Mesendoderm (in vitro differentiated cells): ENCODE measurements around the gene PLPP4.

Source experiments
- DNase-seq: peaks from one replicate; pipeline ENCODE4 v3.0.0; 2013
- H2AK5ac ChIP-seq: 2 replicates; pipeline ENCODE4 v1.6.1; 2013; ENCODE audit warnings: low read length, inconsistent platforms
- H2BK120ac ChIP-seq: 2 replicates; pipeline ENCODE4 v1.6.1; 2013; ENCODE audit warnings: low read depth, mild to moderate bottlenecking, low read length, moderate library complexity, mixed read lengths
- H2BK15ac ChIP-seq: replicated peaks from 2 replicates; pipeline ENCODE4 v1.6.1; 2013; ENCODE audit warnings: low read depth, mild to moderate bottlenecking, moderate library complexity
- H2BK5ac ChIP-seq: 2 replicates; pipeline ENCODE4 v1.6.1; 2013; ENCODE audit warnings: low read length, inconsistent platforms
- H3K18ac ChIP-seq: 2 replicates; pipeline ENCODE4 v1.6.1; 2013; ENCODE audit warnings: mild to moderate bottlenecking, low read length, mixed read lengths
- H3K23ac ChIP-seq: one replicate; pipeline ENCODE4 v1.6.1; 2013; ENCODE audit warnings: low read length
- H3K27ac ChIP-seq: 2 replicates; pipeline ENCODE4 v1.5.1; 2013; ENCODE audit warnings: low read depth, mild to moderate bottlenecking, inconsistent platforms, low read length, moderate library complexity
- H3K27me3 ChIP-seq: 2 replicates; pipeline ENCODE4 v1.6.1; 2013; ENCODE audit warnings: low read length, control low read depth, mild to moderate bottlenecking, inconsistent platforms; ENCODE audit not compliant: insufficient read depth, poor library complexity
- H3K36me3 ChIP-seq: 2 replicates; pipeline ENCODE4 v1.6.1; 2013; ENCODE audit warnings: low read length, inconsistent platforms; ENCODE audit not compliant: control insufficient read depth, insufficient read depth
- H3K4ac ChIP-seq: one replicate; pipeline ENCODE4 v1.6.1; 2013; ENCODE audit warnings: low read depth, mild to moderate bottlenecking, low read length, moderate library complexity
- H3K4me1 ChIP-seq: 2 replicates; pipeline ENCODE4 v1.6.1; 2013; ENCODE audit warnings: low read depth, low read length, inconsistent platforms; ENCODE audit not compliant: control insufficient read depth
- H3K4me2 ChIP-seq: 2 replicates; pipeline ENCODE4 v1.6.1; 2013; ENCODE audit warnings: low read length
- H3K4me3 ChIP-seq: 2 replicates; pipeline ENCODE4 v1.5.1; 2013; ENCODE audit warnings: mild to moderate bottlenecking, low read length
- H3K56ac ChIP-seq: one replicate; pipeline ENCODE4 v1.6.1; 2013; ENCODE audit warnings: low read length
- H3K79me1 ChIP-seq: 2 replicates; pipeline ENCODE4 v1.6.1; 2013; ENCODE audit warnings: low read length, inconsistent platforms
- H3K79me2 ChIP-seq: 2 replicates; pipeline ENCODE4 v1.6.1; 2013; ENCODE audit warnings: mild to moderate bottlenecking, low read length; ENCODE audit not compliant: control insufficient read depth, insufficient read depth
- H3K9ac ChIP-seq: 2 replicates; pipeline ENCODE4 v1.6.1; 2013; ENCODE audit warnings: low read length, inconsistent platforms
- H4K5ac ChIP-seq: one replicate; pipeline ENCODE4 v1.6.1; 2013; ENCODE audit warnings: low read length
- H4K8ac ChIP-seq: one replicate; pipeline ENCODE4 v1.6.1; 2013; ENCODE audit warnings: low read depth, mild to moderate bottlenecking, control low read depth, low read length, moderate library complexity
- WGBS: extraction: QIAGEN DNeasy Blood & Tissue Kit; methylation state at CpG from one replicate; pipeline ENCODE4 v1.1.7; 2013; ENCODE audit warnings: low lambda C conversion rate, missing lambda C conversion rate; ENCODE audit not compliant: insufficient coverage; ENCODE audit errors: extremely low coverage; 5-methylcytosine and 5-hydroxymethylcytosine counted together

Gene PLPP4

DNA sequence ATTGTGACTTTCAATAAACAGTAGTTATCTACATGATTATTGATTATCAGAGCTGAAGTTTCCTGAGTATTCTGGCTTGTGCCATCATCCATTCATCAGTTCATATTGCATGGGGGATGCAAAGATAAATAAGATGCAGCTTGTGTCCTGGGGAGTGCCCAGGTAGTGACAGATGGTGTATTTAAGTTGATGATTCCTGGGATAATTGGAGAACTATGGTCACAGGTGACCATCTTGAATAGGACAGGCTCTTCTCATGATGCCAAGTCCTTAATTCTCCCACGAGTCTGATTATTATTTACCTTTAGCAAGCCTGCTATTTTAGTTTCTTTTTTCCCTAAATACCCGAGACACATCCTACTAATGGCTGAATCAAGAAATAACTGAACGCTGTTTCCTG lies 64.9 kb downstream of the PLPP4 start:
- Histone ChIP-seq H3K36me3 (no peaks in the 10 kb centered on the region), H3K4me1 (no peaks in the 10 kb centered on the region), H4K8ac (no peak overlapping the region), H3K18ac (no peak overlapping the region), H3K79me1 (no peaks in the 10 kb centered on the region), H2BK15ac (no peak overlapping the region), H3K4me2 (no peak overlapping the region), H2BK5ac (no peak overlapping the region), H3K9ac (no peak overlapping the region), H3K4ac (no peak overlapping the region), H3K27ac (no peak overlapping the region), H4K5ac (no peak overlapping the region), H3K27me3 (no peaks in the 10 kb centered on the region), H3K56ac (no peak overlapping the region), H3K4me3 (no peak overlapping the region), H2AK5ac (no peak overlapping the region), H2BK120ac (no peak overlapping the region), H3K23ac (no peak overlapping the region), H3K79me2 (no peaks in the 10 kb centered on the region)
- no CpG with 5 or more reads among the region's 3 CpGs for WGBS
- DNase-seq, result no peak

DNA sequence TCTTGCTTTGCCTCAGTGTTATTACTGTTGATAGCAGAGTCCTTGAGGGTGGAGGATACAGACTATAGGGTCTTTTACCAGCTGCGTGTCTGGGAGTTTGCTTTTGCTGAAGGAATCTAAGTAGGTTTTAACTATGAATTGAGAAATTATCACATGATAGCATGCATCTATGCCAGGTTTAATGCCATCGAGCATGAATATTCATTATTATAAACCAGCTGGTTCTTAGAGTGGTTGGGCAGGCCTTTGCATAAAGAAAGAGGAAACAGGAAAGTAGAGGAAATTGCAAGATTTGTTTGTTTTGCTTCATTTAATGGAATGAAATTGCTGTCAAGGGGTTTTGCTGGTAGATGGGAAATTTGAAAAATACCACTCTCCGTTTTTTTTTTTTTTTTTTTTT lies 70.7 kb downstream of the PLPP4 start:
- H4K5ac ChIP-seq, result no peak overlapping the region
- H3K56ac ChIP-seq, result no peak overlapping the region
- H3K36me3 ChIP-seq, result no peaks in the 10 kb centered on the region
- H3K9ac ChIP-seq, result no peak overlapping the region
- H2BK15ac ChIP-seq, result no peak overlapping the region
- H3K79me2 ChIP-seq, result no peaks in the 10 kb centered on the region
- no peak overlapping the region for H3K18ac ChIP-seq
- no peak for DNase-seq
- no peaks in the 10 kb centered on the region for H3K79me1 ChIP-seq
- H2BK120ac ChIP-seq, result no peak overlapping the region
- no peak overlapping the region for H3K27ac ChIP-seq
- no CpG with 5 or more reads among the region's 3 CpGs for WGBS
- no peak overlapping the region for H2AK5ac ChIP-seq
- H3K4me3 ChIP-seq, result no peak overlapping the region
- H3K4me2 ChIP-seq, result no peak overlapping the region
- H3K27me3 ChIP-seq, result no peaks in the 10 kb centered on the region
- H2BK5ac ChIP-seq, result no peak overlapping the region
- H4K8ac ChIP-seq, result no peak overlapping the region
- no peak overlapping the region for H3K4ac ChIP-seq
- H3K4me1 ChIP-seq, result no peaks in the 10 kb centered on the region
- H3K23ac ChIP-seq, result no peak overlapping the region

- no peak overlapping the region for H4K8ac ChIP-seq
- no peak overlapping the region for H2BK5ac ChIP-seq
- no peaks in the 10 kb centered on the region for H3K79me1 ChIP-seq
- H3K4me3 ChIP-seq, result no peak overlapping the region
- DNase-seq, result no peak
- H3K36me3 ChIP-seq, result no peaks in the 10 kb centered on the region
- no peak overlapping the region for H4K5ac ChIP-seq
- H3K9ac ChIP-seq, result no peak overlapping the region
- H3K23ac ChIP-seq, result no peak overlapping the region
- no peak overlapping the region for H3K27ac ChIP-seq
- no peak overlapping the region for H2AK5ac ChIP-seq
- H3K79me2 ChIP-seq, result no peaks in the 10 kb centered on the region
- H3K56ac ChIP-seq, result no peak overlapping the region
- H2BK15ac ChIP-seq, result no peak overlapping the region
- no peaks in the 10 kb centered on the region for H3K4me1 ChIP-seq
- H3K4me2 ChIP-seq, result no peak overlapping the region
- no peak overlapping the region for H2BK120ac ChIP-seq
- H3K27me3 ChIP-seq, result no peaks in the 10 kb centered on the region
- no CpG with 5 or more reads among the region's 1 CpG for WGBS
- no peak overlapping the region for H3K4ac ChIP-seq
- H3K18ac ChIP-seq, result no peak overlapping the region
Measured at GRCh38 chr10:120530699-120531098, 73.7 kb downstream of the PLPP4 start.

GRCh38 chr10:120538091-120538490 lies 81.1 kb downstream of the PLPP4 start:
- Histone ChIP-seq H3K27ac (no peak overlapping the region), H3K27me3 (no peaks in the 10 kb centered on the region), H2AK5ac (no peak overlapping the region), H3K4me2 (no peak overlapping the region), H3K79me2 (no peaks in the 10 kb centered on the region), H2BK120ac (no peak overlapping the region), H3K18ac (no peak overlapping the region), H3K4me1 (no peaks in the 10 kb centered on the region), H3K23ac (no peak overlapping the region), H3K79me1 (no peaks in the 10 kb centered on the region), H3K9ac (no peak overlapping the region), H4K5ac (no peak overlapping the region), H2BK15ac (no peak overlapping the region), H3K4ac (no peak overlapping the region), H3K4me3 (no peak overlapping the region), H4K8ac (no peak overlapping the region), H3K36me3 (no peaks in the 10 kb centered on the region), H2BK5ac (no peak overlapping the region), H3K56ac (no peak overlapping the region)
- WGBS, result no CpG with 5 or more reads among the region's 2 CpGs
- DNase-seq, result no peak

- Histone ChIP-seq H3K56ac (no peak overlapping the region), H3K36me3 (no peaks in the 10 kb centered on the region), H3K4me2 (no peak overlapping the region), H3K27me3 (no peaks in the 10 kb centered on the region), H2BK120ac (no peak overlapping the region), H4K5ac (no peak overlapping the region), H3K9ac (no peak overlapping the region), H2BK5ac (no peak overlapping the region), H2AK5ac (no peak overlapping the region), H3K4me3 (no peak overlapping the region), H3K79me1 (no peaks in the 10 kb centered on the region), H3K18ac (no peak overlapping the region), H3K4ac (no peak overlapping the region), H2BK15ac (no peak overlapping the region), H3K79me2 (no peaks in the 10 kb centered on the region), H3K23ac (no peak overlapping the region), H4K8ac (no peak overlapping the region), H3K27ac (no peak overlapping the region), H3K4me1 (no peaks in the 10 kb centered on the region)
- WGBS, result no CpG with 5 or more reads among the region's 3 CpGs
- DNase-seq, result peak; percentile 54
Measured at GRCh38 chr10:120539076-120539475, 82.0 kb downstream of the PLPP4 start.

- no peaks in the 10 kb centered on the region for H3K4me1 ChIP-seq
- H3K18ac ChIP-seq, result no peak overlapping the region
- no peak overlapping the region for H2BK15ac ChIP-seq
- no CpG with 5 or more reads among the region's 3 CpGs for WGBS
- H3K56ac ChIP-seq, result no peak overlapping the region
- H3K79me2 ChIP-seq, result no peaks in the 10 kb centered on the region
- no peak overlapping the region for H3K27ac ChIP-seq
- H4K8ac ChIP-seq, result no peak overlapping the region
- no peak overlapping the region for H2AK5ac ChIP-seq
- H4K5ac ChIP-seq, result no peak overlapping the region
- no peak overlapping the region for H3K23ac ChIP-seq
- no peaks in the 10 kb centered on the region for H3K36me3 ChIP-seq
- no peaks in the 10 kb centered on the region for H3K79me1 ChIP-seq
- H3K27me3 ChIP-seq, result no peaks in the 10 kb centered on the region
- H3K4ac ChIP-seq, result no peak overlapping the region
- no peak for DNase-seq
- no peak overlapping the region for H2BK5ac ChIP-seq
- H3K9ac ChIP-seq, result no peak overlapping the region
- no peak overlapping the region for H3K4me2 ChIP-seq
- H2BK120ac ChIP-seq, result no peak overlapping the region
- H3K4me3 ChIP-seq, result no peak overlapping the region
Measured at GRCh38 chr10:120540486-120540885, 83.5 kb downstream of the PLPP4 start.
